ENCODE measurements around the gene SFI1. TPM values are rescaled to one million over a fixed set of nuclear protein-coding genes. Genes with fewer than 3 reads are reported as not detected.

SFI1 gene
- polyA plus RNA-seq, 1 donor (not counting 4 experiments of a cell fraction or from before 2014, with no cell fraction given): 10.7 TPM

DNA sequence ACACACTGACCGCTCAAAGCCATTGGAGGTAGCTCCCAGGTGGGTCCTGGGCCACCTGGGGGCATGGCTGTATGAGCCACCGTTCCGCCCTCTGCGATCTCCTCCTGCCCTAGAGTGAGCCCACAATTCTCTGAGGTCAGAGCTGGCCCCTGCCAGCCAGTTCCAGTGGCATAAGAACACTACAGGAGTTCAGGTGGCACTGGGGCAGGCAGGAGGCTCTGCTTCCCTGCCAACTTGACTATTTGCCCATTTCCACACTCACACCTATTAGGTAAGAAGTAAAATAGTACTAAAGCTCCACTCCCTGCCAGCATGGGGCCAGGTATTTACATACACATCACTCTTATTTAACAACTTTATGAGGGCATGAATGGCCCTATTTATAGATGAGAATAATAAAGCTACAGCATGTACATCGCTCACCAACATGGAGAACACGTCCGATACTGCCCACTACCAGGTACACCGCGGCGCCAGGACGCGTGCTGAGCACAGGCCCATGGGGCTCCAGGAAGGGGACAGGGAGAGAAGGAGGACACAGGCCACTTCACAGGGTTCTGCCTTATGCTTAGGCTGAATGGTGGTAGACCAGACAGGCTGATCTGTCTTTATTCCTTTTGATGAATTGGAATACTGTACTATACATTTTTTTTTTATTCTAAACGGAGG, 139.4 kb downstream of the SFI1 start:
- Histone ChIP-seq H3K9me1 (ENCODE audit: control insufficient read depth, extremely low read depth, insufficient read depth, low read length) (no peaks in the 10 kb centered on the region), H3K4me2 (ENCODE audit: control insufficient read depth, extremely low read depth, insufficient read depth, low read depth, low read length) (no peak overlapping the region), H3K4me3 (ENCODE audit: control insufficient read depth in 2 of 3, extremely low read depth in 1 of 3, insufficient read depth in 2 of 3, low read depth in 1 of 3, low read length in 3 of 3) (no peak overlapping the region), H3K27me3 (ENCODE audit: control insufficient read depth, extremely low read depth, insufficient read depth, low read length) (no peaks in the 10 kb centered on the region), H3K27ac (ENCODE audit: control insufficient read depth, insufficient read depth, low read length) (no peak overlapping the region), H3K9me3 (ENCODE audit: control insufficient read depth, low read depth, low read length) (no peaks in the 10 kb centered on the region), H3K9ac (ENCODE audit: control insufficient read depth, extremely low read depth, insufficient read depth, low read length) (no peak overlapping the region), H4K20me1 (ENCODE audit: control insufficient read depth, extremely low read depth, insufficient read depth, low read length) (peaks cover 12% of the 10 kb centered on the region), H3K79me2 (ENCODE audit: control insufficient read depth, insufficient read depth, low read length) (peaks cover 87% of the 10 kb centered on the region), H3K4me1 (ENCODE audit: control insufficient read depth, extremely low read depth, insufficient read depth, low read length) (peaks cover 3% of the 10 kb centered on the region), H2AFZ (ENCODE audit: control insufficient read depth, low read length) (no peak overlapping the region), H3K36me3 (ENCODE audit: control insufficient read depth in 2 of 2, extremely low read depth in 1 of 2, insufficient read depth in 2 of 2, low read length in 2 of 2) (peaks cover 6 to 7% of the 10 kb centered on the region in 2 experiments)
- no peak for TF ChIP-seq EZH2 (IDR thresholded peaks at IDR 0.05; ENCODE audit: low read length)
- TF ChIP-seq, protein P1, sequence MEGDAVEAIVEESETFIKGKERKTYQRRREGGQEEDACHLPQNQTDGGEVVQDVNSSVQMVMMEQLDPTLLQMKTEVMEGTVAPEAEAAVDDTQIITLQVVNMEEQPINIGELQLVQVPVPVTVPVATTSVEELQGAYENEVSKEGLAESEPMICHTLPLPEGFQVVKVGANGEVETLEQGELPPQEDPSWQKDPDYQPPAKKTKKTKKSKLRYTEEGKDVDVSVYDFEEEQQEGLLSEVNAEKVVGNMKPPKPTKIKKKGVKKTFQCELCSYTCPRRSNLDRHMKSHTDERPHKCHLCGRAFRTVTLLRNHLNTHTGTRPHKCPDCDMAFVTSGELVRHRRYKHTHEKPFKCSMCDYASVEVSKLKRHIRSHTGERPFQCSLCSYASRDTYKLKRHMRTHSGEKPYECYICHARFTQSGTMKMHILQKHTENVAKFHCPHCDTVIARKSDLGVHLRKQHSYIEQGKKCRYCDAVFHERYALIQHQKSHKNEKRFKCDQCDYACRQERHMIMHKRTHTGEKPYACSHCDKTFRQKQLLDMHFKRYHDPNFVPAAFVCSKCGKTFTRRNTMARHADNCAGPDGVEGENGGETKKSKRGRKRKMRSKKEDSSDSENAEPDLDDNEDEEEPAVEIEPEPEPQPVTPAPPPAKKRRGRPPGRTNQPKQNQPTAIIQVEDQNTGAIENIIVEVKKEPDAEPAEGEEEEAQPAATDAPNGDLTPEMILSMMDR (optimal IDR thresholded peaks at IDR 0.05 in 1 of 3, IDR thresholded peaks at IDR 0.05 in 1 of 3, conservative IDR thresholded peaks at IDR 0.05 in 1 of 3; ENCODE audit: extremely low read depth in 1 of 3, insufficient read depth in 2 of 3, low read length in 3 of 3): no peak
- dilution Hi-C loops (cut with MboI; ENCODE audit: extremely low pct_ligation_motif_present, low sequenced_read_pairs): no loop called here
- FAIRE-seq (no peak), DNase-seq (ENCODE audit: low read depth, low spot score) (no peak)

DNA sequence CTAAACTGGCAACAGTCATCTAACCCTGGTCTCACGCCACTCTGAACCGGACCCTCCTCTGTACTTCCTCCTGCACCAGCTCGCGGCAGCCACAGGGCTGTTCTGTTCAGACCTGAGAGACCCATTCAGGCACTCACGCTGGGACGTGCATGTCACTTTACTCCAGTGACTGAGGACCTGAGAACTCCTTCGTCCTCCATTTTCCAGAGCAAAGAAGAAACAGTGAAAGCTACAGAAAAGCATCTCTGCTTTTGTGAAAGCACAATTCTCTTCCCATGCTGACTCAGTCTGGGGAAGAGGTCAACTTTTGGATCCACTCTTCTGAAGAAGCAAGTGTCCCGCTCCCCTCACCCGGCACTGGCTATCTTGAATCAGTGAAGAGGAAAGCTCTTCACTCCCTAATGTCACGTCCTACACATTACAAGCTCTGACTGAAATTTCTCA, 141.1 kb downstream of the SFI1 start:
- Histone ChIP-seq H3K4me1 (ENCODE audit: control insufficient read depth, extremely low read depth, insufficient read depth, low read length) (peaks cover 3% of the 10 kb centered on the region), H3K4me2 (ENCODE audit: control insufficient read depth, extremely low read depth, insufficient read depth, low read depth, low read length) (no peak overlapping the region), H3K4me3 (ENCODE audit: control insufficient read depth in 2 of 3, extremely low read depth in 1 of 3, insufficient read depth in 2 of 3, low read depth in 1 of 3, low read length in 3 of 3) (no peak overlapping the region), H3K36me3 (ENCODE audit: control insufficient read depth in 2 of 2, extremely low read depth in 1 of 2, insufficient read depth in 2 of 2, low read length in 2 of 2) (peaks cover 5 to 13% of the 10 kb centered on the region in 2 experiments), H4K20me1 (ENCODE audit: control insufficient read depth, extremely low read depth, insufficient read depth, low read length) (peaks cover 12% of the 10 kb centered on the region), H3K27me3 (ENCODE audit: control insufficient read depth, extremely low read depth, insufficient read depth, low read length) (no peaks in the 10 kb centered on the region), H3K9me1 (ENCODE audit: control insufficient read depth, extremely low read depth, insufficient read depth, low read length) (no peaks in the 10 kb centered on the region), H3K9me3 (ENCODE audit: control insufficient read depth, low read depth, low read length) (no peaks in the 10 kb centered on the region), H3K79me2 (ENCODE audit: control insufficient read depth, insufficient read depth, low read length) (peaks cover 87% of the 10 kb centered on the region), H2AFZ (ENCODE audit: control insufficient read depth, low read length) (no peak overlapping the region), H3K9ac (ENCODE audit: control insufficient read depth, extremely low read depth, insufficient read depth, low read length) (no peak overlapping the region), H3K27ac (ENCODE audit: control insufficient read depth, insufficient read depth, low read length) (no peak overlapping the region)
- FAIRE-seq: no peak
- TF ChIP-seq, protein P1 (optimal IDR thresholded peaks at IDR 0.05 in 1 of 3, IDR thresholded peaks at IDR 0.05 in 1 of 3, conservative IDR thresholded peaks at IDR 0.05 in 1 of 3; ENCODE audit: extremely low read depth in 1 of 3, insufficient read depth in 2 of 3, low read length in 3 of 3): no peak
- dilution Hi-C loops (cut with MboI; ENCODE audit: extremely low pct_ligation_motif_present, low sequenced_read_pairs): no loop called here
- no peak for DNase-seq (ENCODE audit: low read depth, low spot score)
